HL-60 (cell line): ENCODE results near the gene FSIP1.

Experiments
- DNase-seq, 2 experiments: peaks; one replicate each; pipeline ENCODE4 v3.0.0-alpha.2; 2010 to 2020; ENCODE audit warnings: low read depth in 1 of 2, low spot score in 1 of 2
- H3K27ac ChIP-seq: fragments of 250-450 bp; sonication (Bioruptor Pico); replicated peaks from 2 replicates; pipeline ENCODE4 v1.5.1; 2020; ENCODE audit warnings: mild to moderate bottlenecking, moderate library complexity
- H3K27me3 ChIP-seq: fragments of 250-450 bp; sonication (Bioruptor Pico); 2 replicates; pipeline ENCODE4 v1.5.1; 2021; ENCODE audit warnings: mild to moderate bottlenecking, moderate library complexity; ENCODE audit not compliant: insufficient read depth, poor library complexity, severe bottlenecking
- H3K4me3 ChIP-seq: replicated peaks from 2 replicates; pipeline ENCODE4 v1.5.1; 2011; ENCODE audit warnings: mild to moderate bottlenecking, control low read depth, low read length; ENCODE audit not compliant: insufficient read depth
- CTCF ChIP-seq: IDR thresholded peaks from one replicate; pipeline ENCODE4 v1.5.1; 2011; ENCODE audit warnings: low read length, control low read depth, inconsistent platforms; ENCODE audit not compliant: insufficient read depth
- GABPA ChIP-seq: IDR thresholded peaks from 2 replicates; pipeline ENCODE4 v1.6.1; 2012; ENCODE audit warnings: low read depth
- POLR2AphosphoS5 ChIP-seq: IDR thresholded peaks from 2 replicates; pipeline ENCODE4 v1.6.1; 2012; ENCODE audit warnings: low read depth
- REST ChIP-seq: IDR thresholded peaks from 2 replicates; pipeline ENCODE4 v1.6.1; 2012; ENCODE audit warnings: low read depth; ENCODE audit not compliant: insufficient replicate concordance
- SPI1 ChIP-seq: IDR thresholded peaks from 2 replicates; pipeline ENCODE4 v1.6.1; 2012; ENCODE audit warnings: low read depth, mild to moderate bottlenecking, borderline replicate concordance

Gene FSIP1

GRCh38 chr15:39573287-39573686 is 209.4 kb downstream of the FSIP1 start:
- DNase-seq, result no peak
- no peaks in the 10 kb centered on the region for H3K27me3 ChIP-seq
- no peak overlapping the region for H3K27ac ChIP-seq
- TF ChIP-seq GABPA (no peak), REST (no peak), CTCF (no peak), SPI1 (no peak), POLR2AphosphoS5 (no peak)
- H3K4me3 ChIP-seq, result no peak overlapping the region

- no peak for DNase-seq
- Histone ChIP-seq H3K27me3 (no peaks in the 10 kb centered on the region), H3K4me3 (no peak overlapping the region), H3K27ac (no peak overlapping the region)
- no peak for TF ChIP-seq REST
- no peak for TF ChIP-seq POLR2AphosphoS5
- no peak for TF ChIP-seq SPI1
- TF ChIP-seq CTCF, result no peak
- TF ChIP-seq GABPA, result no peak
Measured at GRCh38 chr15:39565851-39566250, 216.8 kb downstream of the FSIP1 start.

GRCh38 chr15:39564972-39565665 is 217.5 kb downstream of the FSIP1 start:
- Histone ChIP-seq H3K27me3 (no peaks in the 10 kb centered on the region), H3K27ac (no peak overlapping the region), H3K4me3 (no peak overlapping the region)
- DNase-seq, result no peak
- TF ChIP-seq CTCF, result no peak
- no peak for TF ChIP-seq REST
- TF ChIP-seq SPI1, result no peak
